Measurements from ENCODE around the gene ARAP3.

The ARAP3 gene

DNA sequence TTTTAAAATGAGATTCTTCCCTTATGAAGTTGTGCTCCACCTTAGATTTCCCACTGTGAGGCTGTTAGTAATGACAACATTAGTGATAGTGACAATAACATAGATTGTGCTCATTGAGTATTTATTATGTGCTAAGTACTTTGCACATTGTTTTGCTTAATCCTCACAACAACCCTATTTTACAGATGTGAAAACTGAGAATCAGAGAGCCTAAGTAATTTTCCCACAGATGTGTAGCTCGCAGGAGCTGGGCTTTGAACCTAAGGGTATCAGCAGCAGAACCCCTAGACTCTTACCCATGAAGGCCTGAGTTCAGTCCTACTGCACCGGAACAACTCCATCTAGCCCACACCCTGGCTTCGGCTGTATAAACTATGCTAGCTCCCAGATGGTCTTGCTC lies 15.6 kb upstream of the ARAP3 start:
- TF ChIP-seq, protein P1, sequence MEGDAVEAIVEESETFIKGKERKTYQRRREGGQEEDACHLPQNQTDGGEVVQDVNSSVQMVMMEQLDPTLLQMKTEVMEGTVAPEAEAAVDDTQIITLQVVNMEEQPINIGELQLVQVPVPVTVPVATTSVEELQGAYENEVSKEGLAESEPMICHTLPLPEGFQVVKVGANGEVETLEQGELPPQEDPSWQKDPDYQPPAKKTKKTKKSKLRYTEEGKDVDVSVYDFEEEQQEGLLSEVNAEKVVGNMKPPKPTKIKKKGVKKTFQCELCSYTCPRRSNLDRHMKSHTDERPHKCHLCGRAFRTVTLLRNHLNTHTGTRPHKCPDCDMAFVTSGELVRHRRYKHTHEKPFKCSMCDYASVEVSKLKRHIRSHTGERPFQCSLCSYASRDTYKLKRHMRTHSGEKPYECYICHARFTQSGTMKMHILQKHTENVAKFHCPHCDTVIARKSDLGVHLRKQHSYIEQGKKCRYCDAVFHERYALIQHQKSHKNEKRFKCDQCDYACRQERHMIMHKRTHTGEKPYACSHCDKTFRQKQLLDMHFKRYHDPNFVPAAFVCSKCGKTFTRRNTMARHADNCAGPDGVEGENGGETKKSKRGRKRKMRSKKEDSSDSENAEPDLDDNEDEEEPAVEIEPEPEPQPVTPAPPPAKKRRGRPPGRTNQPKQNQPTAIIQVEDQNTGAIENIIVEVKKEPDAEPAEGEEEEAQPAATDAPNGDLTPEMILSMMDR (IDR thresholded peaks at IDR 0.05; ENCODE audit: insufficient read depth, low read length, poor library complexity, severe bottlenecking), result no peak
- Histone ChIP-seq H3K27me3 (replicated peaks; ENCODE audit: control insufficient read depth, insufficient read depth, low read length) (peaks cover 4% of the 10 kb centered on the region), H3K36me3 (ENCODE audit: control insufficient read depth, insufficient read depth, low read length) (no peaks in the 10 kb centered on the region), H3K4me3 (replicated peaks; ENCODE audit: low read depth, low read length) (no peak overlapping the region)
- DNase-seq (ENCODE audit: extremely low read depth, insufficient read length), result no peak

DNA sequence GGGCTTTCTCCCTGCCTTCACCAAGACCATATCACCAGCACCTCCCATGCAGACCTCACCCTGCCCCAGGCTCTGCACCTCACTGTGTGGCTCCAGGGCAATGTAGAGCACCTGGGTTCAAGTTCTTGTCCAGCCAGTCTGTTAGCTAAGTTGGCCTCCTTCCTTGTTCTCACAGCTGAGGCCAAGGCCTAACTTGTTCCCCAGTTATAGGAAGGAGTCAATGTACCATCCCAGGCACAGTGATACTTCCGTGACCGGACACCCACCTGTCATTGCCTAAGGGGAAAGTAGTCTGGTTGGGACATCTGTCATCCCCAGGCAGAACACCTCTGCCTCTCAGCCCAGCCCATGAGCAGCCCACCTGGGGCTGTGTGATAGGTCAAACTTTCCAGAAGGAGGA lies 14.4 kb upstream of the ARAP3 start:
- Histone ChIP-seq H3K4me3 (replicated peaks; ENCODE audit: low read depth, low read length) (no peak overlapping the region), H3K36me3 (ENCODE audit: control insufficient read depth, insufficient read depth, low read length) (no peaks in the 10 kb centered on the region), H3K27me3 (replicated peaks; ENCODE audit: control insufficient read depth, insufficient read depth, low read length) (peaks cover 4% of the 10 kb centered on the region)
- no peak for DNase-seq (ENCODE audit: extremely low read depth, insufficient read length)
- TF ChIP-seq, protein P1 (IDR thresholded peaks at IDR 0.05; ENCODE audit: insufficient read depth, low read length, poor library complexity, severe bottlenecking), result no peak

DNA sequence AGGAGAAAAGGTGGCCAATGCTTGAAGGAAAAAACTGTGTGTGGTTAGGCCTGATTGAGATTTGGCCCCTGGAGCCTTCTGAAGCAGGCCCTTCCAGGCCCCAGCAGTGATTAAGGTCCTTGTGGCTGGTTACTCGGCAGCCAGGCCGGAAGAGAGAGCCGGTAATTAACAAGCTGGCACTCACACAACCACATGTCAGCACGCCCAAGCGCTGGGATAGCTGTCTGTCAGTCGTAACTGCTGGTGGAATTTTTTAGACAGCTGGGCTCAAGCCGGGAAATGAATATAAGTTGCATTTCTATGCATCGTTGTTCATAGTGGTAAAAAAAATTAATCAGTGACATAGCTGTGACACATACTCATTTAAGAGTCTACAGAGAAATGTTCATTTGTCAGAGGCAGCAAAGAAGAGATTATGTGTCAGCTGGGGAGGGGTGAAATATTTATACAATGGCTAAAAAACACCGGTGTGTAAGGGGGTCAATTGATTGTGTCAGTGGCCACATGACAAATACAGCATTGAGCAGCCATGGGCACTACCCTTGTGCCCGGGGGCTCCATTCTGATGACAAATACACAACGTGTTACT lies 13.7 kb upstream of the ARAP3 start:
- TF ChIP-seq, protein P1 (IDR thresholded peaks at IDR 0.05; ENCODE audit: insufficient read depth, low read length, poor library complexity, severe bottlenecking), result no peak
- Histone ChIP-seq H3K27me3 (replicated peaks; ENCODE audit: control insufficient read depth, insufficient read depth, low read length) (peaks cover 4% of the 10 kb centered on the region), H3K4me3 (replicated peaks; ENCODE audit: low read depth, low read length) (no peak overlapping the region), H3K36me3 (ENCODE audit: control insufficient read depth, insufficient read depth, low read length) (no peaks in the 10 kb centered on the region)
- no peak for DNase-seq (ENCODE audit: extremely low read depth, insufficient read length)

DNA sequence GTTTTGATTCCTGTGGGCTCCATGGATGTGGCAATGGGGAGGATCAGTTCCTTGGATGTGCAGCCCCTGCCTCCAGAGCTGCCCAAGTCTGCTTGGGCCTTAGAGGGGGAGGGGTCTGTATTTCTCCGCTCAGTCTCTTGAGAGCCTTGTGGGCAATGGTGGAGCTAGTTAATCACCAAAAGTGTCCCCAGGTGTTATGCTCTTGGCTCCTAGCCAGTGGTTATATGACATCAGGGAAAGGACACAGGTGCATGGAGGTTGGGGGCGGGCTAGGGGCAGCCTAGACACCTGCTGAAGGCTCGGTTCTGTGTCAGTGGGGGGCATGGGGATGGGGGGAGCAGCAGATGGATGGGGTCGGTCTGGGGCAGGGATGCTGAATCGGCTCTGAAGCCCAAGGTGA lies 12.4 kb upstream of the ARAP3 start:
- Histone ChIP-seq H3K36me3 (ENCODE audit: control insufficient read depth, insufficient read depth, low read length) (no peaks in the 10 kb centered on the region), H3K4me3 (replicated peaks; ENCODE audit: low read depth, low read length) (no peak overlapping the region), H3K27me3 (replicated peaks; ENCODE audit: control insufficient read depth, insufficient read depth, low read length) (peaks cover 4% of the 10 kb centered on the region)
- TF ChIP-seq, protein P1 (IDR thresholded peaks at IDR 0.05; ENCODE audit: insufficient read depth, low read length, poor library complexity, severe bottlenecking), result no peak
- no peak for DNase-seq (ENCODE audit: extremely low read depth, insufficient read length)

DNA sequence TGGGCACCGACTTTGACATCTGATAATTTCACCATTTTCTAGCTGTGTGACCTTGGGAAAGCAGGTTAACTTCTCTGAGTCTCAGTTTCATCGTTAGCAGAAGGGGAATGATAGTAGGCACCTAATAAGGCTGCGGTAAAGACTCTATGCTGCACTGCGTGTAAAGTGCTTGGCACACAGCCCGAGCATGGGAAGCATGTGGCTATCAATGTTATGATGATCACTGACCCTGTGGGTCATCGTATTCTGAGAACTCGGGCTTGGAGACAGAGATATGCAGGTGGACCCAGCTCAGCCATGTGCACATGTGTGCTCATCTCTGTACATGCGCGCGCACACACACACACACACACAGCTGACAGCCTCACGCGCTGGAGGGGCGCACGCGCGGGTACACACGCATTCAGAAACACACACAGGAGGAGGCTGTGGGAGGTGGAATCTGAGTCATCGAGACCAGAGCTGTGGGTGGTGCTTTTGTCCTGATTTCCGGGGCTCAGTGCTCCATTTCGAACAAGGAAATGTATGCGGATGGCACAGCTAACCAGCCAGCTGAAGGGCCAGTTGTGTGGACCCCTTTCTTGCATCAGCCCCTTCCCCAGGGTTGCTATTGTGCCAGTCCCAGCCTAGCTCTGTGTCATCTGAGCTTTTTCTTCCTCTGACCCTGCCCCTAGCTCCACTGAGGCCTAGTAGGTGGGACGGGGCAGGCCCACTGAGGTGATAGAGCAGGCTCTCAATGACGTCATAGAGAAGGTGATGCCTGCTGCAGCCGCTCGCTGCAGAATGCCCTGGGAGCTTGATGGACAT lies 11.1 kb upstream of the ARAP3 start:
- DNase-seq (ENCODE audit: extremely low read depth, insufficient read length), result no peak
- peaks cover 3% of the 10 kb centered on the region for H3K27me3 ChIP-seq (replicated peaks; ENCODE audit: control insufficient read depth, insufficient read depth, low read length)
- TF ChIP-seq, protein P1 (IDR thresholded peaks at IDR 0.05; ENCODE audit: insufficient read depth, low read length, poor library complexity, severe bottlenecking), result no peak
- H3K4me3 ChIP-seq (replicated peaks; ENCODE audit: low read depth, low read length), result no peak overlapping the region
- no peaks in the 10 kb centered on the region for H3K36me3 ChIP-seq (ENCODE audit: control insufficient read depth, insufficient read depth, low read length)
